ENCODE measurements around the gene CELSR2. TPM values are rescaled to one million over a fixed set of nuclear protein-coding genes. Genes with fewer than 3 reads are reported as not detected.

Gene CELSR2
- total and polyA plus RNA-seq, 11 donors: 1.6 to 11.9 (median 7.4) TPM

GRCh38 chr1:109204484-109204883, 44.9 kb upstream of the CELSR2 start:
- H3K27me3 ChIP-seq: no peaks in the 10 kb centered on the region
- no peak overlapping the region for H3K4me3 ChIP-seq
- H3K9me3 ChIP-seq: no peaks in the 10 kb centered on the region
- no peak overlapping the region for H3K27ac ChIP-seq
- ATAC-seq: no peak
- intact Hi-C loops (cut with DNase I): no loop called here
- no peak for DNase-seq
- H3K36me3 ChIP-seq: no peaks in the 10 kb centered on the region
- WGBS, 4 donors: 77 to 88% (median 81%) methylated on average over 5 of the region's 5 CpGs
- no peak for TF ChIP-seq CTCF (IDR thresholded peaks at IDR 0.05)
- no peak for TF ChIP-seq POLR2A (IDR thresholded peaks at IDR 0.05)
- H3K4me1 ChIP-seq: peaks cover 0 to 4% (median 0%) of the 10 kb centered on the region in 12 donors

- DNase-seq (no peak), ATAC-seq (no peak)
- peaks cover 0 to 4% (median 0%) of the 10 kb centered on the region in 12 donors for H3K4me1 ChIP-seq
- 60 to 73% (median 70%) methylated on average over 2 of the region's 2 CpGs for WGBS, 4 donors
- H3K9me3 ChIP-seq: no peaks in the 10 kb centered on the region
- intact Hi-C loops (cut with DNase I): no loop called here
- H3K36me3 ChIP-seq: no peaks in the 10 kb centered on the region
- H3K27ac ChIP-seq: no peak overlapping the region
- no peaks in the 10 kb centered on the region for H3K27me3 ChIP-seq
- no peak overlapping the region for H3K4me3 ChIP-seq
- no peak for TF ChIP-seq POLR2A (IDR thresholded peaks at IDR 0.05)
- TF ChIP-seq CTCF (IDR thresholded peaks at IDR 0.05): no peak
Measured at GRCh38 chr1:109206339-109206738, 43.0 kb upstream of the CELSR2 start.

GRCh38 chr1:109207467-109208103, 41.8 kb upstream of the CELSR2 start:
- intact Hi-C loops (cut with DNase I): no loop called here
- H3K27me3 ChIP-seq: no peaks in the 10 kb centered on the region
- H3K4me3 ChIP-seq: no peak overlapping the region
- TF ChIP-seq CTCF (IDR thresholded peaks at IDR 0.05): no peak
- TF ChIP-seq POLR2A (IDR thresholded peaks at IDR 0.05): no peak
- no peak overlapping the region for H3K27ac ChIP-seq
- 82 to 83% (median 83%) methylated on average over 7 of the region's 7 CpGs for WGBS, 4 donors
- no peaks in the 10 kb centered on the region for H3K36me3 ChIP-seq
- ATAC-seq: no peak
- no peaks in the 10 kb centered on the region for H3K9me3 ChIP-seq
- H3K4me1 ChIP-seq: peaks cover 0 to 4% (median 0%) of the 10 kb centered on the region in 12 donors
- no peak for DNase-seq

- DNase-seq (no peak), ATAC-seq (no peak)
- Histone ChIP-seq H3K27ac (no peak overlapping the region), H3K4me3 (peak overlapping the region in 6 of 12 donors; percentile 8 to 48 (median 27)), H3K27me3 (no peaks in the 10 kb centered on the region), H3K4me1 (peaks cover 0 to 8% (median 1%) of the 10 kb centered on the region in 12 donors), H3K9me3 (no peaks in the 10 kb centered on the region), H3K36me3 (no peaks in the 10 kb centered on the region)
- no peak for TF ChIP-seq POLR2A (IDR thresholded peaks at IDR 0.05)
- TF ChIP-seq CTCF (IDR thresholded peaks at IDR 0.05): no peak
- intact Hi-C loops (cut with DNase I): no loop called here
- 75 to 85% (median 80%) methylated on average over 7 of the region's 7 CpGs for WGBS, 4 donors
Measured at GRCh38 chr1:109208394-109208793, 40.9 kb upstream of the CELSR2 start.
